Measurements from ENCODE around the gene PKHD1. TPM values are rescaled to one million over a fixed set of nuclear protein-coding genes. Genes with fewer than 3 reads are reported as not detected.
A peak's percentile ranks its signal among the peaks of the same experiment; 100 is the strongest.

The PKHD1 gene
- total and polyA plus RNA-seq, 2 donors, result 0.02 to 0.05 TPM

- no peaks in the 10 kb centered on the region for H3K9me3 ChIP-seq (ENCODE audit: control insufficient read depth in 2 of 2, insufficient read depth in 1 of 2, low read length in 1 of 2)
- no peak overlapping the region for H3K4me3 ChIP-seq (ENCODE audit: low read length in 2 of 2)
- no peak overlapping the region for H3K27ac ChIP-seq (ENCODE audit: low read depth in 1 of 2, low read length in 1 of 2)
- H3K4me1 ChIP-seq (ENCODE audit: control insufficient read depth in 2 of 2, insufficient read depth in 2 of 2, low read length in 2 of 2), result no peaks in the 10 kb centered on the region
- DNase-seq (ENCODE audit: low read depth in 6 of 9, low spot score in 9 of 9), result no peak
- H3K36me3 ChIP-seq (ENCODE audit: control insufficient read depth in 2 of 2, insufficient read depth in 2 of 2, low read length in 1 of 2), result no peaks in the 10 kb centered on the region
- no peaks in the 10 kb centered on the region for H3K27me3 ChIP-seq (ENCODE audit: control insufficient read depth in 2 of 2, insufficient read depth in 1 of 2, low read length in 1 of 2)
- WGBS, result 82% methylated on average over 8 of the region's 8 CpGs
Measured at GRCh38 chr6:52077961-52078625, 9.3 kb downstream of the PKHD1 start.

GRCh38 chr6:52077180-52077884, 10.1 kb downstream of the PKHD1 start:
- Histone ChIP-seq H3K27ac (ENCODE audit: low read depth in 1 of 2, low read length in 1 of 2) (no peak overlapping the region), H3K4me3 (ENCODE audit: low read length in 2 of 2) (no peak overlapping the region), H3K9me3 (ENCODE audit: control insufficient read depth in 2 of 2, insufficient read depth in 1 of 2, low read length in 1 of 2) (no peaks in the 10 kb centered on the region), H3K4me1 (ENCODE audit: control insufficient read depth in 2 of 2, insufficient read depth in 2 of 2, low read length in 2 of 2) (no peaks in the 10 kb centered on the region), H3K36me3 (ENCODE audit: control insufficient read depth in 2 of 2, insufficient read depth in 2 of 2, low read length in 1 of 2) (no peaks in the 10 kb centered on the region), H3K27me3 (ENCODE audit: control insufficient read depth in 2 of 2, insufficient read depth in 1 of 2, low read length in 1 of 2) (no peaks in the 10 kb centered on the region)
- 93% methylated on average over 3 of the region's 3 CpGs for WGBS
- DNase-seq (ENCODE audit: low read depth in 6 of 9, low spot score in 9 of 9), result no peak

GRCh38 chr6:52076791-52077179, 10.6 kb downstream of the PKHD1 start:
- WGBS, result 86% methylated on average over 4 of the region's 4 CpGs

GRCh38 chr6:52074716-52075115, 12.7 kb downstream of the PKHD1 start:
- no peak for DNase-seq (ENCODE audit: low read depth in 6 of 9, low spot score in 9 of 9)
- Histone ChIP-seq H3K4me3 (ENCODE audit: low read length in 2 of 2) (no peak overlapping the region), H3K36me3 (ENCODE audit: control insufficient read depth in 2 of 2, insufficient read depth in 2 of 2, low read length in 1 of 2) (no peaks in the 10 kb centered on the region), H3K4me1 (ENCODE audit: control insufficient read depth in 2 of 2, insufficient read depth in 2 of 2, low read length in 2 of 2) (no peaks in the 10 kb centered on the region), H3K27me3 (ENCODE audit: control insufficient read depth in 2 of 2, insufficient read depth in 1 of 2, low read length in 1 of 2) (no peaks in the 10 kb centered on the region), H3K9me3 (ENCODE audit: control insufficient read depth in 2 of 2, insufficient read depth in 1 of 2, low read length in 1 of 2) (no peaks in the 10 kb centered on the region), H3K27ac (ENCODE audit: low read depth in 1 of 2, low read length in 1 of 2) (no peak overlapping the region)
- 94% methylated on average over 5 of the region's 5 CpGs for WGBS

More at GRCh38 chr6:52076791-52077179, 10.6 kb downstream of the PKHD1 start:
- no peak overlapping the region for H3K4me3 ChIP-seq (ENCODE audit: low read length in 2 of 2)
- no peaks in the 10 kb centered on the region for H3K27me3 ChIP-seq (ENCODE audit: control insufficient read depth in 2 of 2, insufficient read depth in 1 of 2, low read length in 1 of 2)
- no peaks in the 10 kb centered on the region for H3K36me3 ChIP-seq (ENCODE audit: control insufficient read depth in 2 of 2, insufficient read depth in 2 of 2, low read length in 1 of 2)
- H3K4me1 ChIP-seq (ENCODE audit: control insufficient read depth in 2 of 2, insufficient read depth in 2 of 2, low read length in 2 of 2), result no peaks in the 10 kb centered on the region
- no peaks in the 10 kb centered on the region for H3K9me3 ChIP-seq (ENCODE audit: control insufficient read depth in 2 of 2, insufficient read depth in 1 of 2, low read length in 1 of 2)
- H3K27ac ChIP-seq (ENCODE audit: low read depth in 1 of 2, low read length in 1 of 2), result no peak overlapping the region
- no peak for DNase-seq (ENCODE audit: low read depth in 6 of 9, low spot score in 9 of 9)

GRCh38 chr6:52074155-52074554, 13.3 kb downstream of the PKHD1 start:
- 96% methylated on average over 2 of the region's 2 CpGs for WGBS
- no peaks in the 10 kb centered on the region for H3K4me1 ChIP-seq (ENCODE audit: control insufficient read depth in 2 of 2, insufficient read depth in 2 of 2, low read length in 2 of 2)
- DNase-seq (ENCODE audit: low read depth in 6 of 9, low spot score in 9 of 9), result no peak
- H3K9me3 ChIP-seq (ENCODE audit: control insufficient read depth in 2 of 2, insufficient read depth in 1 of 2, low read length in 1 of 2), result no peaks in the 10 kb centered on the region
- H3K27ac ChIP-seq (ENCODE audit: low read depth in 1 of 2, low read length in 1 of 2), result no peak overlapping the region
- H3K27me3 ChIP-seq (ENCODE audit: control insufficient read depth in 2 of 2, insufficient read depth in 1 of 2, low read length in 1 of 2), result no peaks in the 10 kb centered on the region
- H3K36me3 ChIP-seq (ENCODE audit: control insufficient read depth in 2 of 2, insufficient read depth in 2 of 2, low read length in 1 of 2), result no peaks in the 10 kb centered on the region
- no peak overlapping the region for H3K4me3 ChIP-seq (ENCODE audit: low read length in 2 of 2)

- peaks cover 0 to 10% of the 10 kb centered on the region in 2 donors for H3K4me1 ChIP-seq (ENCODE audit: control insufficient read depth in 2 of 2, insufficient read depth in 2 of 2, low read length in 2 of 2)
- DNase-seq (ENCODE audit: low read depth in 6 of 9, low spot score in 9 of 9), result no peak
- no peak overlapping the region for H3K27ac ChIP-seq (ENCODE audit: low read depth in 1 of 2, low read length in 1 of 2)
- no peaks in the 10 kb centered on the region for H3K36me3 ChIP-seq (ENCODE audit: control insufficient read depth in 2 of 2, insufficient read depth in 2 of 2, low read length in 1 of 2)
- no peaks in the 10 kb centered on the region for H3K27me3 ChIP-seq (ENCODE audit: control insufficient read depth in 2 of 2, insufficient read depth in 1 of 2, low read length in 1 of 2)
- no peak overlapping the region for H3K4me3 ChIP-seq (ENCODE audit: low read length in 2 of 2)
- H3K9me3 ChIP-seq (ENCODE audit: control insufficient read depth in 2 of 2, insufficient read depth in 1 of 2, low read length in 1 of 2), result no peaks in the 10 kb centered on the region
Measured at GRCh38 chr6:52065621-52066020, 21.8 kb downstream of the PKHD1 start.

GRCh38 chr6:52063584-52064344, 23.6 kb downstream of the PKHD1 start:
- Histone ChIP-seq H3K27me3 (ENCODE audit: control insufficient read depth in 2 of 2, insufficient read depth in 1 of 2, low read length in 1 of 2) (no peaks in the 10 kb centered on the region), H3K4me1 (ENCODE audit: control insufficient read depth in 2 of 2, insufficient read depth in 2 of 2, low read length in 2 of 2) (peaks cover 0 to 10% of the 10 kb centered on the region in 2 donors), H3K27ac (ENCODE audit: low read depth in 1 of 2, low read length in 1 of 2) (peak overlapping the region in 1 of 2 donors; percentile 51), H3K4me3 (ENCODE audit: low read length in 2 of 2) (peak overlapping the region in 1 of 2 donors; percentile 19), H3K9me3 (ENCODE audit: control insufficient read depth in 2 of 2, insufficient read depth in 1 of 2, low read length in 1 of 2) (no peaks in the 10 kb centered on the region), H3K36me3 (ENCODE audit: control insufficient read depth in 2 of 2, insufficient read depth in 2 of 2, low read length in 1 of 2) (no peaks in the 10 kb centered on the region)
- DNase-seq (ENCODE audit: low read depth in 6 of 9, low spot score in 9 of 9), result peak; percentile 33 to 77 (median 43)
- 21% methylated on average over 5 of the region's 5 CpGs for WGBS

GRCh38 chr6:52061481-52061880, 25.9 kb downstream of the PKHD1 start:
- Histone ChIP-seq H3K27me3 (ENCODE audit: control insufficient read depth in 2 of 2, insufficient read depth in 1 of 2, low read length in 1 of 2) (no peaks in the 10 kb centered on the region), H3K4me1 (ENCODE audit: control insufficient read depth in 2 of 2, insufficient read depth in 2 of 2, low read length in 2 of 2) (peaks cover 0 to 10% of the 10 kb centered on the region in 2 donors), H3K36me3 (ENCODE audit: control insufficient read depth in 2 of 2, insufficient read depth in 2 of 2, low read length in 1 of 2) (no peaks in the 10 kb centered on the region), H3K9me3 (ENCODE audit: control insufficient read depth in 2 of 2, insufficient read depth in 1 of 2, low read length in 1 of 2) (no peaks in the 10 kb centered on the region), H3K4me3 (ENCODE audit: low read length in 2 of 2) (no peak overlapping the region), H3K27ac (ENCODE audit: low read depth in 1 of 2, low read length in 1 of 2) (no peak overlapping the region)
- 97% methylated on average over 3 of the region's 3 CpGs for WGBS
- DNase-seq (ENCODE audit: low read depth in 6 of 9, low spot score in 9 of 9), result no peak

GRCh38 chr6:52059821-52060220, 27.6 kb downstream of the PKHD1 start:
- Histone ChIP-seq H3K4me1 (ENCODE audit: control insufficient read depth in 2 of 2, insufficient read depth in 2 of 2, low read length in 2 of 2) (peaks cover 0 to 10% of the 10 kb centered on the region in 2 donors), H3K9me3 (ENCODE audit: control insufficient read depth in 2 of 2, insufficient read depth in 1 of 2, low read length in 1 of 2) (no peaks in the 10 kb centered on the region), H3K4me3 (ENCODE audit: low read length in 2 of 2) (no peak overlapping the region), H3K27me3 (ENCODE audit: control insufficient read depth in 2 of 2, insufficient read depth in 1 of 2, low read length in 1 of 2) (no peaks in the 10 kb centered on the region), H3K36me3 (ENCODE audit: control insufficient read depth in 2 of 2, insufficient read depth in 2 of 2, low read length in 1 of 2) (no peaks in the 10 kb centered on the region), H3K27ac (ENCODE audit: low read depth in 1 of 2, low read length in 1 of 2) (no peak overlapping the region)
- no peak for DNase-seq (ENCODE audit: low read depth in 6 of 9, low spot score in 9 of 9)
- 86% methylated on average over 1 of the region's 1 CpG for WGBS
